GM21390 (cell line): Measurements from ENCODE around the gene STAMBP.

Experiments
- ATAC-seq: cut with Tn5 transposase; IDR thresholded peaks from one replicate; pipeline ENCODE4 v1.9.1; 2021; ENCODE audit not compliant: unreplicated experiment

Gene STAMBP

GRCh38 chr2:73922681-73923080, 93.9 kb downstream of the STAMBP start:
- ATAC-seq, result no peak
